ENCODE measurements around the gene TPST2. TPM values are rescaled to one million over a fixed set of nuclear protein-coding genes. Genes with fewer than 3 reads are reported as not detected.

Gene TPST2
- polyA plus RNA-seq, 3 donors, result 62.8 to 83.8 (median 69.5) TPM

GRCh38 chr22:26610072-26610958 lies 20.4 kb upstream of the TPST2 start:
- Histone ChIP-seq H3K4me3 (replicated peaks in 1 of 3; ENCODE audit: low read depth in 2 of 3, low read length in 3 of 3) (no peak overlapping the region), H3K9me3 (replicated peaks in 1 of 2; ENCODE audit: control insufficient read depth in 1 of 2, insufficient read depth in 1 of 2, low read length in 2 of 2) (no peaks in the 10 kb centered on the region), H3K27me3 (ENCODE audit: control insufficient read depth in 2 of 2, insufficient read depth in 2 of 2, low read length in 2 of 2) (no peaks in the 10 kb centered on the region), H3K4me2 (replicated peaks; ENCODE audit: extremely low read depth, low read length, poor library complexity, severe bottlenecking) (no peak overlapping the region), H3K27ac (ENCODE audit: low read depth in 1 of 2, low read length in 2 of 2) (no peak overlapping the region), H3K4me1 (ENCODE audit: control insufficient read depth in 1 of 2, insufficient read depth in 2 of 2, low read length in 2 of 2) (peaks cover 8 to 11% of the 10 kb centered on the region in 2 donors), H3K36me3 (replicated peaks in 1 of 2; ENCODE audit: control insufficient read depth in 1 of 2, insufficient read depth in 2 of 2, low read length in 2 of 2) (no peaks in the 10 kb centered on the region), H3K79me2 (ENCODE audit: insufficient read depth, low read length) (no peaks in the 10 kb centered on the region), H4K20me1 (ENCODE audit: insufficient read depth, low read length) (no peaks in the 10 kb centered on the region), H3K9ac (ENCODE audit: insufficient read depth, low read length, poor library complexity, severe bottlenecking) (no peak overlapping the region), H2AFZ (ENCODE audit: insufficient read depth, low read depth, low read length, poor library complexity, severe bottlenecking) (no peak overlapping the region)
- Mint-ChIP-seq H3K27ac (peak overlapping the region in 4 of 7 donors; percentile 12 to 84 (median 38)), H3K27me3 (ENCODE audit: low read depth in 3 of 3) (peaks cover 1 to 5% (median 1%) of the 10 kb centered on the region in 3 donors), H3K4me1 (peaks cover 14% of the 10 kb centered on the region), H3K36me3 (no peaks in the 10 kb centered on the region), H3K4me3 (no peak overlapping the region), H3K9me3 (no peaks in the 10 kb centered on the region)
- intact Hi-C loops (cut with micrococcal nuclease), result no loop called here
- WGBS (ENCODE audit: insufficient coverage), result 60% methylated on average over 11 of the region's 12 CpGs
- DNase-seq, result peak in 1 of 3 donors; percentile 19
- TF ChIP-seq CTCF (IDR thresholded peaks at IDR 0.05), result no peak

- no peak for DNase-seq
- Mint-ChIP-seq H3K27ac (no peak overlapping the region), H3K36me3 (no peaks in the 10 kb centered on the region), H3K9me3 (no peaks in the 10 kb centered on the region), H3K4me3 (no peak overlapping the region), H3K4me1 (peaks cover 15% of the 10 kb centered on the region), H3K27me3 (ENCODE audit: low read depth in 3 of 3) (peaks cover 1 to 5% (median 1%) of the 10 kb centered on the region in 3 donors)
- no peak for TF ChIP-seq CTCF (IDR thresholded peaks at IDR 0.05)
- no peak overlapping the region for H3K4me3 ChIP-seq (replicated peaks in 1 of 3; ENCODE audit: low read depth in 2 of 3, low read length in 3 of 3)
- intact Hi-C loops (cut with micrococcal nuclease), result no loop called here
- WGBS (ENCODE audit: insufficient coverage), result 100% methylated on average over 2 of the region's 2 CpGs
- no peak overlapping the region for H2AFZ ChIP-seq (ENCODE audit: insufficient read depth, low read depth, low read length, poor library complexity, severe bottlenecking)
- no peak overlapping the region for H3K4me2 ChIP-seq (replicated peaks; ENCODE audit: extremely low read depth, low read length, poor library complexity, severe bottlenecking)
- H3K9ac ChIP-seq (ENCODE audit: insufficient read depth, low read length, poor library complexity, severe bottlenecking), result no peak overlapping the region
- no peaks in the 10 kb centered on the region for H3K27me3 ChIP-seq (ENCODE audit: control insufficient read depth in 2 of 2, insufficient read depth in 2 of 2, low read length in 2 of 2)
- H3K79me2 ChIP-seq (ENCODE audit: insufficient read depth, low read length), result no peaks in the 10 kb centered on the region
- H3K9me3 ChIP-seq (replicated peaks in 1 of 2; ENCODE audit: control insufficient read depth in 1 of 2, insufficient read depth in 1 of 2, low read length in 2 of 2), result no peaks in the 10 kb centered on the region
- H3K36me3 ChIP-seq (replicated peaks in 1 of 2; ENCODE audit: control insufficient read depth in 1 of 2, insufficient read depth in 2 of 2, low read length in 2 of 2), result no peaks in the 10 kb centered on the region
- H4K20me1 ChIP-seq (ENCODE audit: insufficient read depth, low read length), result no peaks in the 10 kb centered on the region
- H3K4me1 ChIP-seq (ENCODE audit: control insufficient read depth in 1 of 2, insufficient read depth in 2 of 2, low read length in 2 of 2), result peaks cover 8 to 11% of the 10 kb centered on the region in 2 donors
- no peak overlapping the region for H3K27ac ChIP-seq (ENCODE audit: low read depth in 1 of 2, low read length in 2 of 2)
Measured at GRCh38 chr22:26609287-26609686, 19.4 kb upstream of the TPST2 start.

All from CD14-positive monocyte (primary cell).